ENCODE results near the gene HGS. TPM values are rescaled to one million over a fixed set of nuclear protein-coding genes. Genes with fewer than 3 reads are reported as not detected.

HGS gene
- total RNA-seq, 1 donor from 2014 or later, result 72.9 TPM

DNA sequence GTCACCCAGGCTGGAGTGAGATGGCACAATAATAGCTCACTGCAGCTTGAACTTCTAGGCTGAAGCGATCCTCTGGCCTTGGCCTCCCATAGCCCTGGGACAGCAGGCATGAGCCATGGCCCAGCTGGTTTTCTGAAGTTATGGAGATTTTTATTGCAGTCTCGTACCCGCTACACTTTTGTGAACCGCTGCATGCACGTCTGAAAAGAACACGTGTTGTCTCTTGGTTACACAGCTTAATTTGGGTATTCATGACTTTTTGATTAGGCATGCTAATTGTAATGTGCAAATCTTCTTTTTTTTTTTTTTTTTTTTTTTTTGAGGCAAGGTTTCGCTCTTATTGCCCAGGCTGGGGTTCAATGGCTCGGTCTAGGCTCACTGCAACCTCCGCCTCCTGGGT is 41.6 kb downstream of the HGS start:
- H3K4me1 ChIP-seq, result peaks cover 12% of the 10 kb centered on the region
- no peak overlapping the region for H3K4me3 ChIP-seq
- H3K27me3 ChIP-seq, result no peaks in the 10 kb centered on the region
- no peaks in the 10 kb centered on the region for H3K36me3 ChIP-seq
- intact Hi-C loops (cut with DNase I), result no loop called here
- H3K9me3 ChIP-seq, result no peaks in the 10 kb centered on the region
- no peak overlapping the region for H3K27ac ChIP-seq
- TF ChIP-seq POLR2A (IDR thresholded peaks at IDR 0.05) (no peak), POLR2AphosphoS5 (IDR thresholded peaks at IDR 0.05; ENCODE audit: insufficient read depth in 1 of 2, low read depth in 1 of 2) (no peak), CTCF (IDR thresholded peaks at IDR 0.05) (no peak)
- no peak for DNase-seq (ENCODE audit: extremely low spot score in 2 of 2)

GRCh38 chr17:81726004-81726403 is 42.2 kb downstream of the HGS start:
- no peaks in the 10 kb centered on the region for H3K27me3 ChIP-seq

GRCh38 chr17:81727324-81728031 is 43.7 kb downstream of the HGS start:
- Histone ChIP-seq H3K27ac (no peak overlapping the region), H3K9me3 (no peaks in the 10 kb centered on the region), H3K36me3 (no peaks in the 10 kb centered on the region), H3K4me3 (no peak overlapping the region), H3K27me3 (no peaks in the 10 kb centered on the region), H3K4me1 (peaks cover 10% of the 10 kb centered on the region)
- TF ChIP-seq POLR2AphosphoS5 (IDR thresholded peaks at IDR 0.05; ENCODE audit: insufficient read depth in 1 of 2, low read depth in 1 of 2) (no peak), POLR2A (IDR thresholded peaks at IDR 0.05) (no peak), CTCF (IDR thresholded peaks at IDR 0.05) (no peak)
- DNase-seq (ENCODE audit: extremely low spot score in 2 of 2), result no peak
- intact Hi-C loops (cut with DNase I), result no loop called here

More at GRCh38 chr17:81726004-81726403, 42.2 kb downstream of the HGS start:
- no peak for DNase-seq (ENCODE audit: extremely low spot score in 2 of 2)
- TF ChIP-seq CTCF (IDR thresholded peaks at IDR 0.05), result no peak
- peak in 1 of 2 donors; percentile 38 for TF ChIP-seq POLR2AphosphoS5 (IDR thresholded peaks at IDR 0.05; ENCODE audit: insufficient read depth in 1 of 2, low read depth in 1 of 2)
- H3K27ac ChIP-seq, result no peak overlapping the region
- no peak overlapping the region for H3K4me3 ChIP-seq
- H3K36me3 ChIP-seq, result no peaks in the 10 kb centered on the region
- no peaks in the 10 kb centered on the region for H3K9me3 ChIP-seq
- H3K4me1 ChIP-seq, result peaks cover 12% of the 10 kb centered on the region
- intact Hi-C loops (cut with DNase I), result no loop called here

- Histone ChIP-seq H3K36me3 (no peaks in the 10 kb centered on the region), H3K9me3 (no peaks in the 10 kb centered on the region), H3K27ac (no peak overlapping the region), H3K27me3 (no peaks in the 10 kb centered on the region), H3K4me1 (peaks cover 18% of the 10 kb centered on the region), H3K4me3 (no peak overlapping the region)
- no peak for TF ChIP-seq POLR2A (IDR thresholded peaks at IDR 0.05)
- TF ChIP-seq POLR2AphosphoS5 (IDR thresholded peaks at IDR 0.05; ENCODE audit: insufficient read depth in 1 of 2, low read depth in 1 of 2), result no peak
- peak; percentile 79 to 84 (median 82) for TF ChIP-seq CTCF (IDR thresholded peaks at IDR 0.05)
- intact Hi-C loops (cut with DNase I), result no loop called here
- DNase-seq (ENCODE audit: extremely low spot score in 2 of 2), result no peak
Observed at GRCh38 chr17:81733507-81734404, 49.9 kb downstream of the HGS start.

Data from vagina (tissue), 2 donors.